Cardiac fibroblast (primary cell): Measurements from ENCODE around the gene PBXIP1.

Experiments
- DNase-seq, 2 donors: peaks; one replicate each; pipeline versions ENCODE4 v3.0.0 to v3.0.0-alpha.2; 2010; ENCODE audit warnings: low read depth in 2 of 2
- H3K4me3 ChIP-seq, 2 donors: replicated peaks in 1 of 2; 1 replicate in 1 of 2; 2 replicates in 1 of 2; pipeline ENCODE4 v1.5.1; 2011; ENCODE audit warnings: low read depth in 2 of 2, low read length in 2 of 2, mild to moderate bottlenecking in 2 of 2, moderate library complexity in 1 of 2
- TF ChIP-seq, protein P1 (sequence below): IDR thresholded peaks from one replicate; pipeline ENCODE4 v1.5.1; 2011; ENCODE audit warnings: low read depth, mild to moderate bottlenecking, low read length, inconsistent platforms

Gene PBXIP1

DNA sequence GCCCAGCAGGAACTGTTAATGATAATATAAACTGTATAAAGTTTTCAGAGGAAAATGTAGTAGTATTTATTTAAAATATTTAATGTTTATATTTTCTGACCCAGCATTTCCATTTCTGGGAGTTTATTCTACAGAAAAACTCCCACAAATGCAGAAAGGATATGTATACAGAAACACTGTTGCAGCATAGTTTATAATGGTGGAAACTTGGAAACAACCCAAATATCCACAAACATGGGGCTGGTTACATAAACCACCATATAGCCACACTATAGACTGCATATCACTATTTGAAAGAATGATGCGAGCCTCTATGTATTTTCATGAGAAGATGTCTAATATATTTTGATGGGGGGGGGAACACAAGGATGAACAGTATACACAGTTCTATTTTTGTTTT lies 54.3 kb downstream of the PBXIP1 start:
- TF ChIP-seq, protein P1, sequence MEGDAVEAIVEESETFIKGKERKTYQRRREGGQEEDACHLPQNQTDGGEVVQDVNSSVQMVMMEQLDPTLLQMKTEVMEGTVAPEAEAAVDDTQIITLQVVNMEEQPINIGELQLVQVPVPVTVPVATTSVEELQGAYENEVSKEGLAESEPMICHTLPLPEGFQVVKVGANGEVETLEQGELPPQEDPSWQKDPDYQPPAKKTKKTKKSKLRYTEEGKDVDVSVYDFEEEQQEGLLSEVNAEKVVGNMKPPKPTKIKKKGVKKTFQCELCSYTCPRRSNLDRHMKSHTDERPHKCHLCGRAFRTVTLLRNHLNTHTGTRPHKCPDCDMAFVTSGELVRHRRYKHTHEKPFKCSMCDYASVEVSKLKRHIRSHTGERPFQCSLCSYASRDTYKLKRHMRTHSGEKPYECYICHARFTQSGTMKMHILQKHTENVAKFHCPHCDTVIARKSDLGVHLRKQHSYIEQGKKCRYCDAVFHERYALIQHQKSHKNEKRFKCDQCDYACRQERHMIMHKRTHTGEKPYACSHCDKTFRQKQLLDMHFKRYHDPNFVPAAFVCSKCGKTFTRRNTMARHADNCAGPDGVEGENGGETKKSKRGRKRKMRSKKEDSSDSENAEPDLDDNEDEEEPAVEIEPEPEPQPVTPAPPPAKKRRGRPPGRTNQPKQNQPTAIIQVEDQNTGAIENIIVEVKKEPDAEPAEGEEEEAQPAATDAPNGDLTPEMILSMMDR: no peak
- no peak overlapping the region for H3K4me3 ChIP-seq
- DNase-seq: no peak

DNA sequence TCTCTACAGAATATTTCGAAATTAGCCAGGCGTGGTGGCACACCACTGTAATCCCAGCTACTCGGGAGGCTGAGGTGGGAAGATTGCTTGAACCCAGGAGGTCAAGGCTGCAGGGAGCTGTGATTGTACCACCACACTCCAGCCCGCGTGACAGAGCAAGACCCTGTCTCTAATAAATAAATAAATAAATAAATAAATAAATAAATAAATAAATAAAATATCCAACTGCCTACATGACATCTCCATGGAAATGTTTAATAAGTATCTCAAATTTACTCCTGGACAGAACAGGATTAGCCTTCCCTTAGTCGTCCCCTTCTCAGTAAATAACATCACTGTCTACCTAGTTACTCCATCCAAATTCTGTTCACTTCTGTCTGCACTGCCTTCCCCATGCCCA lies 56.9 kb downstream of the PBXIP1 start:
- no peak overlapping the region for H3K4me3 ChIP-seq
- no peak for DNase-seq
- TF ChIP-seq, protein P1: no peak

DNA sequence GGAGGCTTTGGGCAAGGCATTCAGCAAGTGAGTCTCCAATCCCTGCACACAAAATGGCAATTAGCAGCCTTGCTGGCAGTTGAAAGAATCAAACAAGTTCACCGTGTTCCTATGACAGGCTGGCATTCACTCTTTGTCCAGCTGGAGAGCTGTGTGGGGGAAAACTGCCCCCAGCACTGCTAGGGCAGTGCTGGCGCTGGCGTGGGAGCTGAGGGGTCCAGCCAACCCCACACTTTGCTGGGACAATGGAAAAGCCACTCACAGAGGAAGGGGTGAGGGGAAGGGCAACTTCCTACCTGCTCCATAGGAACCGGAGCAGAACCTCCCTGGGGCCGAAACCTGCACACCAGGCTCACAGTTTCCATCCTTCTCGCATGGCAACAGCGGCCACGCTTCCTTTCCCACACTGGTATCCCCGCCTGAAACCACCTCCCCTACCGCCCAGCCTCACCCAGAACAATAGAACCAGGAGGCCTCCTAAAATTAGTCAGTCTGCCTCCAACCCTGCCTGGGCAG lies 59.1 kb downstream of the PBXIP1 start:
- no peak for DNase-seq
- TF ChIP-seq, protein P1: no peak
- no peak overlapping the region for H3K4me3 ChIP-seq

DNA sequence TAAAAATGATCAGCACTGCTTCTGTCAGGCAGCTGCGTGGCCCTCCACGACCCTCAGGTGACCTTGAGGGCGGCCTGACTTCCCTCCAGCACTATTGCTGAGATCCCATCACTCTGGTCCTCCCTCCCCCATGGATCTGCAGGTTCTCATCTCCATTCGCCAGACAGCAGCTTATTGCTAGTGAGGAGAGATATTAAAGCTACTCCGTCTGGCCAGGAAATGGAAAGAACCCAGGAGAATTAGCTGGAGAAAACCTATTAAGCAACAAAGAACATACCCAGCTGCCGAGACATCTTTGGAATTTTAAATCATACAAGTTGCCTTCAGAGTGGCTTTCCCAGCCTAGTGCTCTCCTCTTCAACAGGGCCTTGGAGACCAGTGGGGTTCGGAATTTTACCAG lies 60.1 kb downstream of the PBXIP1 start:
- TF ChIP-seq, protein P1: no peak
- no peak overlapping the region for H3K4me3 ChIP-seq
- DNase-seq: peak; percentile 10 to 42
